Ascending aorta (tissue), 2 donors: ENCODE data around the gene CCDC97. TPM values are rescaled to one million over a fixed set of nuclear protein-coding genes. Genes with fewer than 3 reads are reported as not detected.

Source experiments
- DNase-seq, 2 donors: peaks; one replicate each; pipeline ENCODE4 v3.0.0-alpha.2; 2019; ENCODE audit warnings: low spot score in 2 of 2
- H3K27ac ChIP-seq, 2 donors: fragments of 200-600 bp; sonication (generic); one replicate each; pipeline ENCODE4 v1.5.1; 2016 to 2017; ENCODE audit warnings: mild to moderate bottlenecking in 1 of 2
- H3K27me3 ChIP-seq: fragments of 200-600 bp; sonication (generic); one replicate; pipeline ENCODE4 v1.5.1; 2017
- H3K36me3 ChIP-seq, 2 donors: fragments of 200-600 bp; sonication (generic); one replicate each; pipeline ENCODE4 v1.5.1; 2016
- H3K4me1 ChIP-seq, 2 donors: fragments of 200-600 bp; sonication (generic); one replicate each; pipeline ENCODE4 v1.5.1; 2016 to 2017; ENCODE audit warnings: mild to moderate bottlenecking in 1 of 2
- H3K4me3 ChIP-seq, 2 donors: fragments of 200-600 bp; sonication (generic); one replicate each; pipeline ENCODE4 v1.5.1; 2016 to 2017; ENCODE audit warnings: mild to moderate bottlenecking in 1 of 2
- H3K9me3 ChIP-seq, 2 donors: fragments of 200-600 bp; sonication (generic); one replicate each; pipeline ENCODE4 v1.5.1; 2016
- CTCF ChIP-seq, 3 experiments: fragments of 200-600 bp in 2 of 3; fragments of 450-650 bp in 1 of 3; sonication (generic) in 2 of 3; IDR thresholded peaks; one replicate each; pipeline ENCODE4 v1.5.1; 2016 to 2019; ENCODE audit warnings: antibody characterized with exemption in 3 of 3, mild to moderate bottlenecking in 1 of 3, moderate library complexity in 1 of 3
- intact Hi-C: fragments of 100-400 bp; cut with DNase I; formaldehyde crosslinking; loops from one replicate; pipeline ENCODE4 v1.15.1; 2023
- total RNA-seq: library from RNA; depleted of rRNA; stranded (reverse); fragments of >200 nt; gene quantifications from one replicate; pipeline ENCODE4 v1.1.0, GENCODE V29; 2016

The CCDC97 gene
- total RNA-seq, 1 donor from 2014 or later = 18.4 TPM

- Histone ChIP-seq H3K9me3 (no peaks in the 10 kb centered on the region), H3K4me1 (peaks cover 0 to 6% of the 10 kb centered on the region in 2 donors), H3K27me3 (no peaks in the 10 kb centered on the region), H3K27ac (peak overlapping the region; percentile 88 to 93), H3K4me3 (peak overlapping the region; percentile 66 to 90), H3K36me3 (peaks cover 9 to 24% of the 10 kb centered on the region in 2 donors)
- no peak for TF ChIP-seq CTCF (IDR thresholded peaks at IDR 0.05)
- intact Hi-C loops = loop anchor here (5.0 kb wide), 1 partner anchor 134 kb away; the partner anchor contains the start of gene AXL
- no peak for DNase-seq
Measured at GRCh38 chr19:41350735-41351338, 40.9 kb downstream of the CCDC97 start.

GRCh38 chr19:41351339-41352245, 41.6 kb downstream of the CCDC97 start:
- H3K27me3 ChIP-seq = no peaks in the 10 kb centered on the region
- H3K9me3 ChIP-seq = no peaks in the 10 kb centered on the region
- peak overlapping the region; percentile 66 to 90 for H3K4me3 ChIP-seq
- H3K27ac ChIP-seq = peak overlapping the region; percentile 88 to 93
- intact Hi-C loops = loop anchor here (5.0 kb wide), 1 partner anchor 134 kb away; the partner anchor contains the start of gene AXL
- H3K4me1 ChIP-seq = peaks cover 0 to 6% of the 10 kb centered on the region in 2 donors
- no peak for TF ChIP-seq CTCF (IDR thresholded peaks at IDR 0.05)
- H3K36me3 ChIP-seq = peaks cover 7 to 16% of the 10 kb centered on the region in 2 donors
- peak; percentile 67 to 84 for DNase-seq

- H3K9me3 ChIP-seq = no peaks in the 10 kb centered on the region
- peaks cover 0 to 6% of the 10 kb centered on the region in 2 donors for H3K4me1 ChIP-seq
- peaks cover 3 to 11% of the 10 kb centered on the region in 2 donors for H3K36me3 ChIP-seq
- H3K4me3 ChIP-seq = peak overlapping the region; percentile 66 to 90
- no peak for TF ChIP-seq CTCF (IDR thresholded peaks at IDR 0.05)
- H3K27me3 ChIP-seq = no peaks in the 10 kb centered on the region
- DNase-seq = no peak
- intact Hi-C loops = loop anchor here (5.0 kb wide), 1 partner anchor 135 kb away; the partner anchor contains the start of gene AXL
- H3K27ac ChIP-seq = peak overlapping the region; percentile 88 to 93
Measured at GRCh38 chr19:41352279-41352608, 42.3 kb downstream of the CCDC97 start.

- Histone ChIP-seq H3K36me3 (peaks cover 0 to 5% of the 10 kb centered on the region in 2 donors), H3K4me3 (peak overlapping the region; percentile 66 to 90), H3K27ac (peak overlapping the region; percentile 88 to 93), H3K4me1 (peaks cover 0 to 6% of the 10 kb centered on the region in 2 donors), H3K27me3 (no peaks in the 10 kb centered on the region), H3K9me3 (no peaks in the 10 kb centered on the region)
- DNase-seq = peak in 1 of 2 donors; percentile 83
- intact Hi-C loops = loop anchor here (1.0 to 5.0 kb wide), 3 partner anchors 10 to 136 kb away; partner anchors contain the start of gene AXL
- TF ChIP-seq CTCF (IDR thresholded peaks at IDR 0.05) = peak; percentile 2 to 53 (median 40)
Measured at GRCh38 chr19:41352609-41353465, 42.9 kb downstream of the CCDC97 start.
